Measurements from ENCODE around the gene ADAM10. TPM values are rescaled to one million over a fixed set of nuclear protein-coding genes. Genes with fewer than 3 reads are reported as not detected.

The ADAM10 gene
- total and polyA plus RNA-seq, 2 donors (not counting 1 experiment from before 2014, with no cell fraction given) = 18.8 to 138 TPM

DNA sequence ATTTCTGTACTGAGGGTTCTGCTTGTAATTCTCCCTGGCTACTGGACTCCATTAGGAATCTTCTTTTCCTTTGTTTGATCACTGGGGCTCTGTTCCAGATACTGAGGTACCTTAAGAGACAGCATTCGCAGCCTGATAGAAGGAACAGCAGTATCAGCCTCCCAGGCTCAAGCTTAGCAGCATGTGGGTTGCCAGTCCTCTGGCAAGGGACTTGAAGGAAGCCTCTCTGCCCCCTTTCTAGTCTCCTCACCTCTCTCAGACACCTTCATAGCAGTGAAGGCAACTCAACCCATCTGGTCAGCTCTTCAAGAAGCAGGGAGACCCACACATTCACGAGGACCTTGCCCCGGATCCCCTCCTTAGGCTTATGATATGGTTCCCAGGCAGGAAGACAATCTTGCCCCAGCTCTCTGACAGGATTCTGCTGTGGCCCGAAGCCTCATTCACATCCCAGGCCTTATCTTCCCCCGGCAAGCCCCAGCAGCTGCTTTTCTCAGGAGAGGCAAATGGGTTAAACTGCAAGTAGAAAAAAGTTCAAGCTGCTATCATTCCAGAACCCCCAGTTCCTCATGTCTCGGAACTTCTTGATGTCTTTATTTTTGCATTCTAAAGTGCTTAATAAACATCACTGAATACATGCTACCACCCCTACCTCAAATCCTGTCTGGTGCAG lies 164.6 kb downstream of the ADAM10 start:
- H3K9ac ChIP-seq (ENCODE audit: low read length) = no peak overlapping the region
- H3K27ac ChIP-seq (ENCODE audit: low read length in 2 of 2) = no peak overlapping the region
- H3K4me1 Mint-ChIP-seq = peaks cover 16% of the 10 kb centered on the region
- H3K9me3 ChIP-seq (ENCODE audit: control extremely low read depth in 1 of 3, control insufficient read depth in 2 of 3, insufficient read depth in 1 of 3, low read length in 2 of 3) = peaks cover 0 to 3% (median 0%) of the 10 kb centered on the region in 3 donors
- CTCF ChIA-PET = no interaction called here
- ATAC-seq (ENCODE audit: low read depth) = no peak
- H4K20me1 ChIP-seq (ENCODE audit: control insufficient read depth, insufficient read depth, low read length, poor library complexity, severe bottlenecking) = no peaks in the 10 kb centered on the region
- no peak for DNase-seq
- H3K36me3 ChIP-seq (replicated peaks in 1 of 2; ENCODE audit: control extremely low read depth in 1 of 2, control insufficient read depth in 1 of 2, extremely low read depth in 1 of 2, insufficient read depth in 2 of 2, low read length in 1 of 2) = no peaks in the 10 kb centered on the region
- WGBS (ENCODE audit: insufficient coverage) = 95% methylated on average over 3 of the region's 6 CpGs
- POLR2A ChIA-PET = no interaction called here
- peaks cover 12 to 13% of the 10 kb centered on the region in 2 donors for H3K4me1 ChIP-seq (ENCODE audit: control insufficient read depth in 2 of 2, insufficient read depth in 2 of 2, low read length in 2 of 2)
- no peak overlapping the region for H2AFZ ChIP-seq (ENCODE audit: insufficient read depth, low read depth, low read length, poor library complexity, severe bottlenecking)
- no peaks in the 10 kb centered on the region for H3K79me2 ChIP-seq (ENCODE audit: control insufficient read depth, insufficient read depth, low read length)
- no peak overlapping the region for H3K4me3 Mint-ChIP-seq
- peaks cover 0 to 9% (median 0%) of the 10 kb centered on the region in 4 experiments for H3K27me3 ChIP-seq (replicated peaks in 1 of 4; ENCODE audit: control extremely low read depth in 1 of 4, control insufficient read depth in 3 of 4, insufficient read depth in 4 of 4, low read length in 3 of 4)
- H3K27ac Mint-ChIP-seq = no peak overlapping the region
- intact Hi-C loops (cut with micrococcal nuclease) = no loop called here
- H3K4me3 ChIP-seq (ENCODE audit: control extremely low read depth in 1 of 5, extremely low read depth in 1 of 5, insufficient read depth in 1 of 5, low read depth in 2 of 5, low read length in 4 of 5) = no peak overlapping the region
- H3K4me2 ChIP-seq (replicated peaks; ENCODE audit: low read depth, low read length, poor library complexity, severe bottlenecking) = no peak overlapping the region
- peaks cover 4% of the 10 kb centered on the region for H3K9me3 Mint-ChIP-seq (ENCODE audit: insufficient read depth)
- H3K27me3 Mint-ChIP-seq = peaks cover 18% of the 10 kb centered on the region
- TF ChIP-seq EZH2 (IDR thresholded peaks at IDR 0.05; ENCODE audit: borderline replicate concordance, insufficient read depth, low read depth, low read length, poor library complexity, severe bottlenecking) = no peak
- TF ChIP-seq, protein P1, sequence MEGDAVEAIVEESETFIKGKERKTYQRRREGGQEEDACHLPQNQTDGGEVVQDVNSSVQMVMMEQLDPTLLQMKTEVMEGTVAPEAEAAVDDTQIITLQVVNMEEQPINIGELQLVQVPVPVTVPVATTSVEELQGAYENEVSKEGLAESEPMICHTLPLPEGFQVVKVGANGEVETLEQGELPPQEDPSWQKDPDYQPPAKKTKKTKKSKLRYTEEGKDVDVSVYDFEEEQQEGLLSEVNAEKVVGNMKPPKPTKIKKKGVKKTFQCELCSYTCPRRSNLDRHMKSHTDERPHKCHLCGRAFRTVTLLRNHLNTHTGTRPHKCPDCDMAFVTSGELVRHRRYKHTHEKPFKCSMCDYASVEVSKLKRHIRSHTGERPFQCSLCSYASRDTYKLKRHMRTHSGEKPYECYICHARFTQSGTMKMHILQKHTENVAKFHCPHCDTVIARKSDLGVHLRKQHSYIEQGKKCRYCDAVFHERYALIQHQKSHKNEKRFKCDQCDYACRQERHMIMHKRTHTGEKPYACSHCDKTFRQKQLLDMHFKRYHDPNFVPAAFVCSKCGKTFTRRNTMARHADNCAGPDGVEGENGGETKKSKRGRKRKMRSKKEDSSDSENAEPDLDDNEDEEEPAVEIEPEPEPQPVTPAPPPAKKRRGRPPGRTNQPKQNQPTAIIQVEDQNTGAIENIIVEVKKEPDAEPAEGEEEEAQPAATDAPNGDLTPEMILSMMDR (IDR thresholded peaks at IDR 0.05) = no peak

DNA sequence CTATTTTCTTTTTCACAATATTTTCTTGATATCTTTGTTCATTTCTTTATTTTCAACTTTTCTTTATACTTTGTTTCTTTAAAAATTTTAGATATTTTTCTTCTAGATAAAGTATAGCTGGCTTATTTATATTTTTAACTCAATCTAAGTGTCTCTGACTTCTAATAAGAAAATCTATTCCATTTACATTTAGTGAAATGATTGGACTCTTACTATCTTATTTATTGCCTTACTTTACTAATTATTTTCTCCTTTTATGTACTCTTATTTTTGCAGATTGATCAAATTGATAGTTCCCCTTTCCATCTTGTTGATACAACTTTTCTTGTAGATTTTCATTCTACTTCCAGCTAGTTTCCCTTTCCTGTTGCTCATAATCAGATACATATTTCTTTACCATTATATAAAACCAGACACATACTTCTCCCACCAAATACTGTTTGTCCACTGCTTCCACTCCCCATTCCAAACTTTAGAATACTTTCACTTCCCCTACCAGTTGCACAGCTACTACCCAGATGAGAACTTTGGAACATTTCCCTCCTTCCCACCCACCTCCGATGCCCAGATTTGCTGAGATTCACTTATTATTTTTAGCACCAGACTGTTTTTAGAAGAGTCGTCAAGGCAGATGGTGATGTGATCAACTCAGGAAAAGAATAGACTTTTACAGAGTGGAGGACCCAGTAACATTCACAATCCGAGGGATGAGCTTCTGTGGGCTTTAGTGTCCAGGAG lies 166.2 kb downstream of the ADAM10 start:
- Histone ChIP-seq H3K27me3 (replicated peaks in 1 of 4; ENCODE audit: control extremely low read depth in 1 of 4, control insufficient read depth in 3 of 4, insufficient read depth in 4 of 4, low read length in 3 of 4) (peaks cover 0 to 9% (median 0%) of the 10 kb centered on the region in 4 experiments), H3K27ac (ENCODE audit: low read length in 2 of 2) (no peak overlapping the region), H2AFZ (ENCODE audit: insufficient read depth, low read depth, low read length, poor library complexity, severe bottlenecking) (no peak overlapping the region), H3K79me2 (ENCODE audit: control insufficient read depth, insufficient read depth, low read length) (no peaks in the 10 kb centered on the region), H4K20me1 (ENCODE audit: control insufficient read depth, insufficient read depth, low read length, poor library complexity, severe bottlenecking) (no peaks in the 10 kb centered on the region), H3K4me3 (ENCODE audit: control extremely low read depth in 1 of 5, extremely low read depth in 1 of 5, insufficient read depth in 1 of 5, low read depth in 2 of 5, low read length in 4 of 5) (no peak overlapping the region), H3K9ac (ENCODE audit: low read length) (no peak overlapping the region), H3K4me1 (ENCODE audit: control insufficient read depth in 2 of 2, insufficient read depth in 2 of 2, low read length in 2 of 2) (peaks cover 12 to 13% of the 10 kb centered on the region in 2 donors), H3K4me2 (replicated peaks; ENCODE audit: low read depth, low read length, poor library complexity, severe bottlenecking) (no peak overlapping the region), H3K9me3 (ENCODE audit: control extremely low read depth in 1 of 3, control insufficient read depth in 2 of 3, insufficient read depth in 1 of 3, low read length in 2 of 3) (peaks cover 0 to 3% (median 0%) of the 10 kb centered on the region in 3 donors), H3K36me3 (replicated peaks in 1 of 2; ENCODE audit: control extremely low read depth in 1 of 2, control insufficient read depth in 1 of 2, extremely low read depth in 1 of 2, insufficient read depth in 2 of 2, low read length in 1 of 2) (no peaks in the 10 kb centered on the region)
- CTCF ChIA-PET = no interaction called here
- POLR2A ChIA-PET = no interaction called here
- no peak for TF ChIP-seq EZH2 (IDR thresholded peaks at IDR 0.05; ENCODE audit: borderline replicate concordance, insufficient read depth, low read depth, low read length, poor library complexity, severe bottlenecking)
- TF ChIP-seq, protein P1 (IDR thresholded peaks at IDR 0.05) = no peak
- intact Hi-C loops (cut with micrococcal nuclease) = no loop called here
- H3K27ac Mint-ChIP-seq = no peak overlapping the region
- H3K27me3 Mint-ChIP-seq = peaks cover 18% of the 10 kb centered on the region
- DNase-seq (no peak), ATAC-seq (ENCODE audit: low read depth) (no peak)
- H3K4me3 Mint-ChIP-seq = no peak overlapping the region
- H3K9me3 Mint-ChIP-seq (ENCODE audit: insufficient read depth) = peaks cover 4% of the 10 kb centered on the region
- 100% methylated on average over 1 of the region's 3 CpGs for WGBS (ENCODE audit: insufficient coverage)
- peaks cover 16% of the 10 kb centered on the region for H3K4me1 Mint-ChIP-seq
